ENCODE measurements around the gene NETO2. TPM values are rescaled to one million over a fixed set of nuclear protein-coding genes. Genes with fewer than 3 reads are reported as not detected.

Gene NETO2
- polyA plus RNA-seq, 3 donors: 12.4 to 15.7 (median 14.3) TPM

DNA sequence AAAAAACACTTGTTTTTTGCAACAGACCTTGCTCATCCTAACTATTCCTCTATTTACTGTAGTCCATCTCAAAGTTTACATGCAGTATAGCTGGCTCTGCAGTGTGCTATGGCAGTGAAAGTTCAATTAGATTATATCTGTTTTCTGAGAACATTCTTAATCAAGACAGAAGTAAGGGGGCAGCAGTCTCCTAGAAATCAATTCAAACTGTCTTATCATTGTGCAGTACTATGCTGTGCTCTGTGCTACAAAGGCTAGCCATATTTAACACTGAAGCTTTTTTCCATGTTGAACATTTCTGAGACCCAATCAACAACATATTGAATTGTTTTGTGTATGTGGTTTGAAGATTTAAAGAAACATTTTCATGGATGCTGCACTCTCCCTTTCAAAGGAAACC, 11.4 kb downstream of the NETO2 start:
- no peak overlapping the region for H3K4me3 Mint-ChIP-seq
- Histone ChIP-seq H3K9me3 (replicated peaks in 1 of 2; ENCODE audit: control insufficient read depth in 1 of 2, insufficient read depth in 1 of 2, low read length in 2 of 2) (no peaks in the 10 kb centered on the region), H3K4me3 (replicated peaks in 1 of 3; ENCODE audit: low read depth in 2 of 3, low read length in 3 of 3) (no peak overlapping the region), H3K9ac (ENCODE audit: insufficient read depth, low read length, poor library complexity, severe bottlenecking) (no peak overlapping the region), H3K27ac (ENCODE audit: low read depth in 1 of 2, low read length in 2 of 2) (no peak overlapping the region), H3K27me3 (ENCODE audit: control insufficient read depth in 2 of 2, insufficient read depth in 2 of 2, low read length in 2 of 2) (no peaks in the 10 kb centered on the region), H3K36me3 (replicated peaks in 1 of 2; ENCODE audit: control insufficient read depth in 1 of 2, insufficient read depth in 2 of 2, low read length in 2 of 2) (peaks cover 0 to 11% of the 10 kb centered on the region in 2 donors), H3K4me1 (ENCODE audit: control insufficient read depth in 1 of 2, insufficient read depth in 2 of 2, low read length in 2 of 2) (peaks cover 6 to 11% of the 10 kb centered on the region in 2 donors), H2AFZ (ENCODE audit: insufficient read depth, low read depth, low read length, poor library complexity, severe bottlenecking) (no peak overlapping the region), H3K4me2 (replicated peaks; ENCODE audit: extremely low read depth, low read length, poor library complexity, severe bottlenecking) (no peak overlapping the region), H4K20me1 (ENCODE audit: insufficient read depth, low read length) (no peaks in the 10 kb centered on the region), H3K79me2 (ENCODE audit: insufficient read depth, low read length) (peaks cover 59% of the 10 kb centered on the region)
- no peak for DNase-seq
- H3K4me1 Mint-ChIP-seq: peaks cover 10% of the 10 kb centered on the region
- no peaks in the 10 kb centered on the region for H3K27me3 Mint-ChIP-seq (ENCODE audit: low read depth in 3 of 3)
- no peaks in the 10 kb centered on the region for H3K9me3 Mint-ChIP-seq
- intact Hi-C loops (cut with micrococcal nuclease): no loop called here
- TF ChIP-seq, protein P1, sequence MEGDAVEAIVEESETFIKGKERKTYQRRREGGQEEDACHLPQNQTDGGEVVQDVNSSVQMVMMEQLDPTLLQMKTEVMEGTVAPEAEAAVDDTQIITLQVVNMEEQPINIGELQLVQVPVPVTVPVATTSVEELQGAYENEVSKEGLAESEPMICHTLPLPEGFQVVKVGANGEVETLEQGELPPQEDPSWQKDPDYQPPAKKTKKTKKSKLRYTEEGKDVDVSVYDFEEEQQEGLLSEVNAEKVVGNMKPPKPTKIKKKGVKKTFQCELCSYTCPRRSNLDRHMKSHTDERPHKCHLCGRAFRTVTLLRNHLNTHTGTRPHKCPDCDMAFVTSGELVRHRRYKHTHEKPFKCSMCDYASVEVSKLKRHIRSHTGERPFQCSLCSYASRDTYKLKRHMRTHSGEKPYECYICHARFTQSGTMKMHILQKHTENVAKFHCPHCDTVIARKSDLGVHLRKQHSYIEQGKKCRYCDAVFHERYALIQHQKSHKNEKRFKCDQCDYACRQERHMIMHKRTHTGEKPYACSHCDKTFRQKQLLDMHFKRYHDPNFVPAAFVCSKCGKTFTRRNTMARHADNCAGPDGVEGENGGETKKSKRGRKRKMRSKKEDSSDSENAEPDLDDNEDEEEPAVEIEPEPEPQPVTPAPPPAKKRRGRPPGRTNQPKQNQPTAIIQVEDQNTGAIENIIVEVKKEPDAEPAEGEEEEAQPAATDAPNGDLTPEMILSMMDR (IDR thresholded peaks at IDR 0.05): no peak
- H3K36me3 Mint-ChIP-seq: peaks cover 13 to 19% of the 10 kb centered on the region in 2 donors
- no peak overlapping the region for H3K27ac Mint-ChIP-seq

DNA sequence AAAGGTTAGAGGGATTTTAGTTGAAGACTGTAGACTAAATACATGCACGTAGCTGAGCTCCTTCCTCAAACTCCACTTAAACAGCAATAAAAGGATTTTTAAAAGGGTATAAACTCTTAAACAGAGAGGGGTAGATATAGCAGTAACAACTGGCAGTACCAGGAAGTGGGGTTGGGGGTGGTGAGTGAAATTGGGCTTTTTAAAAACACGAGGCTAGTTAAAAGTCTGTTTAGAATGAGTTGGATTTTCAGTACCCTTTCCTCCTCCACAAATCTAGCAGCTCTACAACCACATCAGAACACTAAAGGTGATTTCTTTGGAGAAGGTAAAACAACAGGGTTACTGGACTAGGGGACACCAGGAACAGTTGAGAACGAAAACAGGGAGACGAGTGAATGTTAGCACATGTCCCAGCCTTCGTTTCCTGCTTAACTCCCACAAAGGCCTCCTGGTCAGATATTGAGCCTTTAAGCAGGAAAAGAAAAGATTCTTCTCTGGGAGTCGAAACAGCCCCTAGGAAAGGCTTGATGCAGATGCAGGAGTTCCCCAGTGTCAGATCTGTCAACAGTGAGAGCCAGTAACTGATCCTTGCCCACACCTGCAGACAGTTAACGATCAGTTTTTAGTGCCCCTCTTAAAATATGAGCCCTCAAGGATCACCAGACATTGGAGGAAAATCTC, 13.8 kb downstream of the NETO2 start:
- Histone ChIP-seq H3K79me2 (ENCODE audit: insufficient read depth, low read length) (peaks cover 36% of the 10 kb centered on the region), H3K9me3 (replicated peaks in 1 of 2; ENCODE audit: control insufficient read depth in 1 of 2, insufficient read depth in 1 of 2, low read length in 2 of 2) (no peaks in the 10 kb centered on the region), H3K36me3 (replicated peaks in 1 of 2; ENCODE audit: control insufficient read depth in 1 of 2, insufficient read depth in 2 of 2, low read length in 2 of 2) (peaks cover 0 to 21% of the 10 kb centered on the region in 2 donors), H3K27ac (ENCODE audit: low read depth in 1 of 2, low read length in 2 of 2) (no peak overlapping the region), H3K4me2 (replicated peaks; ENCODE audit: extremely low read depth, low read length, poor library complexity, severe bottlenecking) (no peak overlapping the region), H3K4me3 (replicated peaks in 1 of 3; ENCODE audit: low read depth in 2 of 3, low read length in 3 of 3) (no peak overlapping the region), H3K9ac (ENCODE audit: insufficient read depth, low read length, poor library complexity, severe bottlenecking) (no peak overlapping the region), H4K20me1 (ENCODE audit: insufficient read depth, low read length) (no peaks in the 10 kb centered on the region), H3K27me3 (ENCODE audit: control insufficient read depth in 2 of 2, insufficient read depth in 2 of 2, low read length in 2 of 2) (no peaks in the 10 kb centered on the region), H3K4me1 (ENCODE audit: control insufficient read depth in 1 of 2, insufficient read depth in 2 of 2, low read length in 2 of 2) (peaks cover 0 to 4% of the 10 kb centered on the region in 2 donors), H2AFZ (ENCODE audit: insufficient read depth, low read depth, low read length, poor library complexity, severe bottlenecking) (no peak overlapping the region)
- Mint-ChIP-seq H3K4me3 (no peak overlapping the region), H3K36me3 (peaks cover 16 to 30% of the 10 kb centered on the region in 2 donors), H3K4me1 (peaks cover 9% of the 10 kb centered on the region), H3K9me3 (no peaks in the 10 kb centered on the region), H3K27ac (peak overlapping the region in 1 of 7 donors; percentile 60), H3K27me3 (ENCODE audit: low read depth in 3 of 3) (peaks cover 0 to 2% (median 0%) of the 10 kb centered on the region in 3 donors)
- intact Hi-C loops (cut with micrococcal nuclease): no loop called here
- DNase-seq: no peak
- TF ChIP-seq, protein P1 (IDR thresholded peaks at IDR 0.05): no peak
- 89% methylated on average over 3 of the region's 7 CpGs for WGBS (ENCODE audit: insufficient coverage)

Data from CD14-positive monocyte (primary cell).